COLO668 (cell line): ENCODE measurements around the gene OGFOD3.

ENCODE experiments used
- DNase-seq: peaks from one replicate; lab custom pipeline; 2025; ENCODE audit not compliant: unreplicated experiment; lab: John Stamatoyannopoulos, UW

OGFOD3 gene

GRCh38 chr17:82447876-82448275 is 29.5 kb upstream of the OGFOD3 start:
- no peak for DNase-seq

DNA sequence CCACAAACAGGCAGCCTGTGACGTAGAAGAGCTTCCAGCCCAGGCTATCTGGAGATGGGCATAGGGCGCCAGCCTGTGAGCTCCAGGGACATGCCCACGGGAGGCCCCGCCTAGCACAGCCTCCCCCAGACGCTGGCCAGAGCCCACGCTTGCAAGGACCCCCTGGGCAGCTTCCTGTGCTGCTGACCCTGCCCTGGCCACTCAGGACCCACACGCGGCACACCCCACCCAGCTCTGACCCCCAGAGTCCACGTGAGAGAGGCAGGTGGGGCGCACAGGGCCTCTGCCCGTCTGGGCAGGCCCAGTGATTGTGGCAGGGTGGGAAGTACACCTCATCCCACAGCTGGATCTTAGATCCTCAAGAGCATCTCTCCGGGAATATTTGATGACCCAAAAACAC is 28.3 kb upstream of the OGFOD3 start:
- DNase-seq = no peak

DNA sequence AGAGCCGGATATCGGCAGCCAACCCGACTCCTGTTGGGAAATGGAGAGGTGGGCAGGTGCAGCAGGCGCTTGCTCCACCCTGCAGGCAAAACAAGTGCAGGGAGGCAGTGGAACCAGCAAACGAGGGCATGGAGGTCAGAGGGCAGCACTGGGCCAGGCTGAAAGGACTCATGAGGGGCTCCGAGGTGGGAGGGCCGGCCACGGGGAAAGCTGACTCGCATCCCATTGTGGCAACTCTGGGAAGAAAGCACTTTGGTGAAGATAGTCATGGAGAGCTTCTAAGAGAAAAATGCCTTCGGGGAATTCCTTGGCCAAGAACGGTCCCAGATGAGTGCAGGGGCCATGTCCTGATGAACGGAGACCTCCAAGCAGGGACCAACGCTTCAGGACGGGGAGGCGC is 27.7 kb upstream of the OGFOD3 start:
- DNase-seq = no peak

- DNase-seq = no peak
These were observed 27.2 kb upstream of the OGFOD3 start for GRCh38 chr17:82445542-82445941.

GRCh38 chr17:82444941-82445521 is 26.6 kb upstream of the OGFOD3 start:
- no peak for DNase-seq

- no peak for DNase-seq
These were observed 26.0 kb upstream of the OGFOD3 start for GRCh38 chr17:82444284-82444893.

GRCh38 chr17:82443465-82444283 is 25.3 kb upstream of the OGFOD3 start:
- DNase-seq = no peak

DNA sequence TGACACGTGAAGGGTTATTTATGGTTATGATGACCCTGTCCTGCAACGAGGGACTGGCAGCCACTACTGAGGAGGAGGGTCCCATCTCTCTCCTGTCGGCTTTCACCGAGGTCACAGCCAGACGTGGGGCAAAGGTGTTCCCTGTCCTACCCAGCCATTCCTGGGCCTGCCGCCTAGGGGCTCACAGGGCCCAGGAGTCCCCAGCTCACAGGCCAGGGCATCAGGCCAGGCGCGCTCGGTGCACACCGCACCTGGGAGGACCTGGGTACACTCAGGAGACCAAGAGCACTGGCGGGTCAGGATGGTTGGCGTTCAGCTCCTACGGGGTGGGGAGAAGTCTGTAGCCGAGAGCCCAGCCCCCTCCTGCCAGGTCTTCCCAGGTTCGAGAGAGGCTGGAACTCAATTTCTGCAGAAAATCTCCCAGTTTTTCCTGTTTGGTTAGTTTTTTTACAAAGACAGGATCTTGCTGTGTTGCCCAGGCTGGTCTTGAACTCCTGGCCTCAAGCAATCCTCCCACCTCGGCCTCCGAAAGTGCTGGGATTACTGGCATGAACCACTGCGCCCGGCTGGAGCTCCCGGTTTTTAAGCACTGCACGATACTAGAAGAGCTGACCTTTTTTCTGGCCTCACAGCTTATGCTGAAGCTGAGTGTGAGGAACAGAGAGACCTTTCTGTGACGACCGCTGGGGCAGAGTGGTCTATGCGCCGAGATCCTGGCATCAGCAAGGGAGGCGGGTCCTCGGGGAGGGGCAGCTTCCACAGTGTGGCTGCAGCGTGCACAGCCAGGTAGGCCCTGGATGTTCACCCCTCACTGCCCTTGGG is 24.5 kb upstream of the OGFOD3 start:
- no peak for DNase-seq

- DNase-seq = peak; percentile 16
These were observed 23.5 kb upstream of the OGFOD3 start for GRCh38 chr17:82441691-82442487.

- peak; percentile 51 for DNase-seq
These were observed 22.7 kb upstream of the OGFOD3 start for GRCh38 chr17:82440991-82441627.

GRCh38 chr17:82440469-82440981 is 22.1 kb upstream of the OGFOD3 start:
- no peak for DNase-seq

GRCh38 chr17:82439829-82440365 is 21.5 kb upstream of the OGFOD3 start:
- DNase-seq = no peak

DNA sequence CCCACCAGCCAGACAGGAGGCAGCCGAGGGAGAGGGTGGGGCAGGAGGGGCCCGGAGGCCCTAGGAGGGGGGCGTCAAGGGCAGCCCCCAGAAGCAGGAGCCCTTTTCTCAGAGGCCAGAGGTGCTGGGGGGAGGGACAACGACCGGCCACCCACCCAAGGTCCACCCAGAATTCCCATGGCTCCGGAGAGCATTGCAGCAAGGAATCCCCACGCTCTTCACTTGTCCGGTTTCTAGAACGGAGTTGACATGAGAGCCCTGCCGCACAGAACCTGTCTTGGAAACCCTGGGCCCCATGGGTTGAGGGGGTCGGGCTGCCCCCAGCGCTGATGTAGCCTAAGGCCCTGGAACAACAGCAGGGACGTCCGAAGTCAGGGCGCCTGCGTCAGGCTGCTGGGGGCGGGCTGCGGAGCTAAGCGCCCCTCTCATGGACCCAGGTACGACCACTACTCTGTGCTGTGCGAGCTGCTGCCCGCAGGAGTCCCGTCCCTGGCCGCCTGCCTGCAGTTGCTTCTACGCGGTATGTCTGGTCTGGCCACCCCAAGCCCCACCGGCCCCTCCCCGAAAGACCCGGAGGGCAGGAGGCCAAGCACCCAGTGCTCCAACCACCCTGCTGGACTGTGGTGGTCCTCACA is 20.9 kb upstream of the OGFOD3 start:
- DNase-seq = no peak

DNA sequence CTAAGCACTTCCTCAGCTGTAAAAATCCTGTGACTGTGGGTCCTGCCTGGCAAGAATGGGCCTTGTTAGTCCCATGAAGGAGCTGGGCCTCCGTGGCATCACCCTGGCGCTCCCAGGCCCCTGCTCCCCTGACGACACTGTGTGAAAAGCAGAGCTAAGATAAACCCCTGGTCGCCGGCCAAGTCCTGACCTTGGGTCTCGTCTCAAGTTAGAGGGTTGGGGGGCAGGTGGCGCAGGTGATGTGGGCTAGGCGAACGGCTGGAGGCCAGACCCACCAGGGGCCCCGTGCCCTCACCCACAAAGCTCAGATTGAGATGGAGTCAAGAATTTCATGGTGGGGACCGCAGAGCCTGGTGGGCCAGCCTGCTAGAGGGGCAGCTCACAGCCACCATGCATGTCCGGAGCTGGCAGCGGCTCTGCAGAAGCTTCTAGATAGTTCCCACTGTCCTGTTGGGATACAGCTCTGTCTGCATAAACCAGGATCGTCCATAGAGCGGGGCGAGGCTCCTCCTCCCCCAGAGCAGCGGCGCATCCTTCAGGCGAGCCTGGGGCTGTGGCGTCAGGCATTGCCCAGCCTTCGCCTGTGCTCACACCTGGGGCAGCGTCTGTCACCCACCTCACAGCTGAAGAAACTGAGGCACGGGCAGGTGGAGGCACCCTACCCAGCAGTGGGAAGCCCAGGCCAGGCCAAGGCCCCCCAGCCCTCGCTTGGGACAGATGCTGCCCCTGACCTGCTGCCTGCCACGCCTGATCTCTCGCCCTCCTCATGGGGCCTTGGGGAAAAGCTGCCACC is 20.2 kb upstream of the OGFOD3 start:
- DNase-seq = no peak

- no peak for DNase-seq
These were observed 18.9 kb upstream of the OGFOD3 start for GRCh38 chr17:82437325-82437668.

DNA sequence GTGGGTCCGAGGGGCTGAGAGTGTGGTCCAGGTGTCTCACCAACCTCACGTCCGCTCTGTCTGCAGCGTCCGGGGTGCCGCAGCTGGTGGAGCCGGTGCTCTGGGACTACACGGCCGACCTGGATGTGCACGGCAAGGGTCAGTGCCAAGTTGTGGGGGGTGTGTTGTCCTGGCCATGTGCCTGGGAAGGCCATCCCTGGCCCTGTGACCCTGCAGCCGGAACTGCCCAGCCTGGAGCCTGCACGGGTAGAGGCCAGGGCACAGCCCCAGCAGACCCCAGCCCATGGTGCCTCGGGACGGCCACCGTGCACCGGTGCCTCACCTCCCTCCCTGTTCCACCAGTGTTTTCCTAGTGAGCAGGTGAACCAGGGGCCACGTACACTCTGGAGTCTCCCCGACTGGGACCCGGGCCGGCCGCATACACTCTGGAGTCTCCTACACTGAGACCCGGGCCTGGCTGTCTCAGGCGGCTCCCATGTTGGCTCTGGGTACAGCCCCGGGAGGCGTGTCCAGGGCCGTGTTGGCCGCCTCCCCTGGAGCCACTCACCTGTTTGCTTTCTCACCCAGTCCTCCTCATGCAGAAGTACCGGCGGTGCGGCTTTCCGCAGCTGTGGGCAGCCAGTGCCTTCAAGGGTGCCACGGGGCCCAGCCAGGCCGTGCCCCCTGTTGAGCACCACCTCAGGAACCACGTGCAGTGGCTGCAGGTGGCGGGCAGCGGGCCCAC is 18.4 kb upstream of the OGFOD3 start:
- DNase-seq = no peak

GRCh38 chr17:82435601-82436583 is 17.5 kb upstream of the OGFOD3 start:
- DNase-seq = no peak
